WI38 (cell line): ENCODE measurements around the gene AHCTF1.
"Not testable (repeated sequence)": the region's sequence is repeated elsewhere in the genome, so short reads cannot be mapped to it uniquely, and the experiment has no call there.

Source experiments
- H3K4me3 ChIP-seq: 2 replicates; pipeline ENCODE4 v1.5.1; 2011; ENCODE audit warnings: low read depth, mild to moderate bottlenecking, control low read depth, low read length
- TF ChIP-seq, protein P1 (sequence below): IDR thresholded peaks from 2 replicates; pipeline ENCODE4 v1.5.1; 2012; ENCODE audit warnings: low read depth, mild to moderate bottlenecking, control low read depth, low read length

AHCTF1 gene

DNA sequence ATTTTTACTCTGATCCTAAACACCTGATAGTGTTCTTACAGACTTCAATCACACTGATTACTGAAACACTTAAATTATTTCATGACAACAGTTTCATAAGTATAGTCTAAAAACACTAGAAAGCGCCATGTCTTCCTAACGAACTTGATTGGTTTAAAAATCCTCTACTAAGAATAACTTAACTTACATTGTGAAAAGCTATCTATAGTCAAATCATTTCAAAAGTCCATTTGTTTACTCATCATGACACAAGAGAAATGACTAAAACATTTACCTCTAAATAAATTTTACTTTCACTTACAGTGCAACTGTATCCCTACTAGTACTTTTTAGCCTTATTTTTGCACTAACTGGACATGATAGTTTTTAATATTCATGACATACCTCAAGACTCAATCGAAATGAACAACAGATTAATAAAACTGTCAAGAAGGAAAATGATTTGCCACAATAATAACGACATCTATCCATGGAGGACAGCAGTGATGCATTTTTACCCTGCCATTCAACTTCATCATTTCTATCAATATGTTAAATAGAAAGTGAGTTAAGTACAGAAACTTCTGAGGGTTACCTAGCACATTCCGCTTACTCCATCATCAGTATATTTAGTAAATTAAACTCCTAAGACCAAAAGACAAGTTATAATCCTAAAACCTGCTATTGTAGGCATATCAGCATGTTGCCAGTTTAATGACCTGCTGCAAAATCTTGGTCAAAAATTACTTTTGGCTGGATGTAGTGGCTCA is 38.4 kb downstream of the AHCTF1 start:
- TF ChIP-seq, protein P1, sequence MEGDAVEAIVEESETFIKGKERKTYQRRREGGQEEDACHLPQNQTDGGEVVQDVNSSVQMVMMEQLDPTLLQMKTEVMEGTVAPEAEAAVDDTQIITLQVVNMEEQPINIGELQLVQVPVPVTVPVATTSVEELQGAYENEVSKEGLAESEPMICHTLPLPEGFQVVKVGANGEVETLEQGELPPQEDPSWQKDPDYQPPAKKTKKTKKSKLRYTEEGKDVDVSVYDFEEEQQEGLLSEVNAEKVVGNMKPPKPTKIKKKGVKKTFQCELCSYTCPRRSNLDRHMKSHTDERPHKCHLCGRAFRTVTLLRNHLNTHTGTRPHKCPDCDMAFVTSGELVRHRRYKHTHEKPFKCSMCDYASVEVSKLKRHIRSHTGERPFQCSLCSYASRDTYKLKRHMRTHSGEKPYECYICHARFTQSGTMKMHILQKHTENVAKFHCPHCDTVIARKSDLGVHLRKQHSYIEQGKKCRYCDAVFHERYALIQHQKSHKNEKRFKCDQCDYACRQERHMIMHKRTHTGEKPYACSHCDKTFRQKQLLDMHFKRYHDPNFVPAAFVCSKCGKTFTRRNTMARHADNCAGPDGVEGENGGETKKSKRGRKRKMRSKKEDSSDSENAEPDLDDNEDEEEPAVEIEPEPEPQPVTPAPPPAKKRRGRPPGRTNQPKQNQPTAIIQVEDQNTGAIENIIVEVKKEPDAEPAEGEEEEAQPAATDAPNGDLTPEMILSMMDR: no peak
- H3K4me3 ChIP-seq: no peak overlapping the region

DNA sequence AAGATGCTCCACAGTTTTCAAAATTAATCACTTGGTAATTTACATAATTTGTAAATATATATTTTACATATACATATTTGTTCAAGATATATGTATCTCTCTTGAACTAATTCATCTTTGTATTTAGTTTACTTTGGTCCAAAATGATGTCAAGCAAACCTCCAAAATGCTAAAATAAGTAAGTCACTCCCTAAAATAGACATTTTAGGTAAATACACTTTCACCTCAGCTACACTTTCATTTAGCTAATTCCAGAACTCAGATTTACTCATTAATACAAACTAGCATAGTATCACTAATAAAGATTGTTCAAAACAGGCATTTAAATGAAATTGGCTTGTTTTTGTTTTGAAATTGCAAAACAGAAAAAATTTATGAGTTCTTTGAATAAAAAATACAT is 40.6 kb downstream of the AHCTF1 start:
- TF ChIP-seq, protein P1: no peak
- no peak overlapping the region for H3K4me3 ChIP-seq

DNA sequence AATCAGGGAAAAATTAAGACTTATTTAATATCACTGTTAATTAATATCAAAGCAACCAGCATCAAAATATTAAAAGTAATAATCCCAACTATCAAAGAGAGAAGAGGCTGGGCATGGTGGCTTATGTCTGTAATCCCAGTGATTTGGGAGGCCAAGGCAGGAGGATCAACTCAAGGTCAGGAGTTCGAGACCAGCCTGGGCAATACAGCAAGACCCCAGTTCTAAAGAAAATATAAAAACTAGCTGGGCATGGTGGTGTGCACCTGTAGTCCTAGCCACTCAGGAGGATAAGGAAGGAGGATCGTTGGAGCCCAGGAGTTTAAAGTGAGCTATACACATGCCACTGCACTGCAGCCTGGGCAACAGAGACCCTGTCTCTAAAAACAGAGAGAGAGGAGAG is 43.2 kb downstream of the AHCTF1 start:
- H3K4me3 ChIP-seq: no peak overlapping the region
- TF ChIP-seq, protein P1: no peak

DNA sequence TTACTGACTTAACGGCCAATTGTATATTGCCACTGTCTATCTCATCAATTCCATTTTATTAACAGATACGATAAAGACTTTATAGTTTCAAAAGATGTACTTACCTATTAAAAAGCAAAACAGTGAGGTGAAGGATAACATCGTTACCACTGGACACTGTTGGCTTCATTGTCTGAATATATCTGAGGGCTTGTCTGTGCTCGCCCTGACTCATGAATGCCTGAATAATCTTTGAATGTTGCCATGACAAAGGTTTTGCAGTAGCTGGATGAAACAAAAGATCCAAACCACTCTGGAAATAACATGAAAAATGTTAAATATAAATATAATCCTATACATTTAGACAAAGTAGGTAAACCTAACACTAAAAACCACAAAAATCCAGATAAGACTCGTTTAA is 46.4 kb downstream of the AHCTF1 start:
- not testable (repeated sequence) for H3K4me3 ChIP-seq

DNA sequence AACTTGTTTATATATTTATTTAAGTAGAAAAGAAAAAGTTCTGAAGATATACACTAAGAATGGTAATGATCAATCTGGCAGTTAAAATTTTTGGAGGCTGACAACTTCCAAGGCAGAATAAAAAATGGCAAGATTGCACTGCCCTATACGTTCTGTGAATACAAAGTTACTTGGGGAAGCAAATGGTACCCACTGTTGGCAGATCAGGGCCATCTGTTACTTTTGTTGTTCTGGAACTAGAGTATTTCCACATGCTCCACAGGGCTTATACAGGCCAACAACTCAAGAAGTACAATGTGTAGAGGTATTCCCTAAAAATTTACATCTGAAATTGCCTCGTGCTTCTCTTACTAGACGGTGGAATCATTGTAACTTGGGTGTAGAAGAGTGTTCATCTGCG is 53.2 kb downstream of the AHCTF1 start:
- TF ChIP-seq, protein P1: no peak
- no peak overlapping the region for H3K4me3 ChIP-seq

DNA sequence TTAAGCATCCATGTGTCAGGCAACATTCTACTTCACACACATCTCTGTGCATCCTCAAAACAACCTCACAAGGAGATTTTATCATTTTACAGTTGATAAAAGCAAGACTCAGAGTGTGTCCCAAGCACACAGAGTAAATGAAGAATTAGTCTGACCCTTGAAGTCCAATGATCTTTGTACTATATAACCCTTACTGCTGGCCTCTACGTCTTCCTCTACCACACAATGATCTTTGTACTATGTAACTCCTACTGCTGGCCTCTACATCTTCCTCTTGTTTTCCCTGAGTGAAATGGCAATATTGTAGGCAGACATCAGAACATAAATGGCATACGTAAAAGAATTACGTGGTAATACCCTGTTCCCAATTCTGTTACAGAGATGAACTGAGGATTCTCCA is 55.3 kb downstream of the AHCTF1 start:
- TF ChIP-seq, protein P1: no peak

DNA sequence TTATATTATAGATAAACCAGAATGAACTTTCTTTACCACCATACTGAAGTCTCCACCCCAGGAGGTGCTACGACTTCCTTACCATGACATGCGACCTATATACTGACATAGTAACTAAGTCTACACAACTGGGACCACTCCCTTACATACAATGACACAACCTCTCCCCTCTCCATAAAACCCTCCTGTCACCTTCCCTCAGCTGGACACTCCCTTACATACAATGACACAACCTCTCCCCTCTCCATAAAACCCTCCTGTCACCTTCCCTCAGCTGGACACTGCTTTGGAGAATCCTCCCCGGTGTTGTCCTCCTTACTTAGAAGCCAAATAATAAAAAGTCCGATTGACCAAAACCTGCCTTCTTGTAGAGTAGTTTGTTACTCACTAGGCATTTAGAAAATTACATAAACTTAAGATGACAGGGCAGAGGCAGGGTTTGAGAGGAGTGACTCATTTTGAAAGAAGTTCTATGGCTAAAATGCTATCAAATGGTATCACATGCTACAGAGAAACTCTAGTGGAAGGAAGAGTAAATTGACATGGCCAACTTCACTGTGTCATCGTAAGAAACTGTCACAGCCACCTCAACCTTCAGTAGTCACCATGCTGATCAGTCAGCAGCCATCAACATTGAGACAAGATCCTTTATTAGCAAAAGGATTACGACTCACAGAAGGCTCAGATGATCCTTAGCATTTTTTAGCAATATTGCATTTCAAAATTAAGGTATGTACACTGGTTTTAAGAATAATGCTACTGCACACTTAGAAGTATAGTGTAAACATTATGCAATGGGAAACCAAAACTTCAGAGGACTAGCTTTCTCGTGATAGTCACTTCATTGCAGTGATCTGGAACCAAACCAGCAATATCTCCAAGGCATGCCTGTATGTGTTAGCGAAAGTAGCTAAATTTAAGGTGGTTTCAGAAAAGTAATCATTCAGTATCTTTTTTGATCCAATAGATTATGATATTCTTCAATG is 56.4 kb downstream of the AHCTF1 start:
- TF ChIP-seq, protein P1: no peak
- peak overlapping the region; percentile 23 for H3K4me3 ChIP-seq

More for the DNA sequence above, 55.3 kb downstream of the AHCTF1 start:
- H3K4me3 ChIP-seq: no peak overlapping the region
